ENCODE results near the gene MRPS27.

MRPS27 gene

DNA sequence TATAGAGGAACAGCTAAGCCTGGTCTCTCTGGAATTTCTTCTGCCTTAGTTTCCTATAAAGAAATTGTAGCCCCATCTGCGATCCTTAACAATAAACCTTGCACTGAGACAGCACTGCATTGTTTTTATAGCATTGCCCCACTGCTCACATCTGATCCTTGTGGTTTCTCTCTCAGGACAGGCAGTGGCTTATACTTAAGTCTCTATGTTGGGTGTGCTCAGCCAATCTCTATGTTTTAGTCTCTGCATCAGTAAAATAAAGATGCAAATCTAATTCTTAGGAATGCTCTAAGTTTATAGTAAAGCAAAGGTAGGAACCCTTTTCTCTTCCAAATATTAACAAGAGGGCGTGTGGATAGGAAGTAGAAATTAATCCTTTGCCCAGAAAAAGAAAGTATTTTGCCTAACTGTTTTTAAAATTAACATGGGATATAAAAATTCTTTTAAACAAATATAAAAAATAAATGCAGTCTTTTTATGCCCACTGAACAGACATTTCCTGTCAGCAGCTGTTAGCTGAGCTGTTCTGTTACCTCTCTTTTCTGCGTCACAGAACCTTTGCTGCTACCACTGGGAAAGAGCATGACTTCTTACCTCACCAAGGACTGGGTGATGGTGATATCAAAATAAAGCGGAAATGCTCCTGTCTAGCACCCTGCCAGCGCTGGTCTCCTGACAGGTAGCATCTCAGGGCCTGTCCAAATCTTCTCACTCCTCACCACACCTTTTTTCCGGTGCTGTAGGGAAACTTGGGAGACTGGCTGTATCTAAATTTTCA lies 29.5 kb downstream of the MRPS27 start:
- DNase-seq (ENCODE audit: low spot score) = no peak

DNA sequence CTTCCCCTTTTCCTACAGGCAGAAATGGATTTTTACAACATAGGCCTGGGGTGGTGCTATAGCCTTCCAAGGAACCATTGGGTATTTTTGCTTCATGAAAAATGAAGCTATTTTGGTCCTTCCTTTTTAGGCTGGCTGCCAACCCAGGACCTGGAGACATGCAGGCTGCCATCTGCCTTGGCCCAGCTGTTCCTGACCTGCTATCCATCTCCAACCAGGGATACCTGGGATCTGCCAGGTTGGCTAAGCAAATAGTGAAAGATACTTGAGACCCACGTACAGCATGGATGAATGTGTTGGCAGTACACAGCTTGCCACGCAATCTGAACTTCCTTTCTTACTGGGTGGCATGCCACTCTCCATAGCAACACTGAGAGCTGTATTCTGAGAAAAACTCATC lies 31.1 kb downstream of the MRPS27 start:
- DNase-seq (ENCODE audit: low spot score) = no peak

DNA sequence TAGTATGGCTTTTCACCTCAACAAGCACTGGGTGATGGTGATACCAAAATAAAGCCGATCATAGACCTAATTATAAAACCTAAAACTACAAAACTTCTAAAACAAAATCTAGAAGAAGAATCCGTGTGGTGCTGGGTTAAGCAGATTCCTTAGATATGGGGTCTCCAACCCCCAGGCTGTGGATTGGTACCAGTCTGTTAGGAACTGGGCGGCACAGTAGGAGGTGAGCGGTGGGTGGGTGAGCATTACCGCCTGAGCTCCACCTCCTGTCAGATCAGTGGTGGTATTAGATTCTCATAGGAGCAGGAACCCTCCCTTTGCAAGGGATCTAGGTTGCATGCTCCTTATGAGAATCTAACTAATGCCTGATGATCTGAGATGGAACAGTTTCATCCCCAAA lies 33.2 kb downstream of the MRPS27 start:
- DNase-seq (ENCODE audit: low spot score) = no peak

DNA sequence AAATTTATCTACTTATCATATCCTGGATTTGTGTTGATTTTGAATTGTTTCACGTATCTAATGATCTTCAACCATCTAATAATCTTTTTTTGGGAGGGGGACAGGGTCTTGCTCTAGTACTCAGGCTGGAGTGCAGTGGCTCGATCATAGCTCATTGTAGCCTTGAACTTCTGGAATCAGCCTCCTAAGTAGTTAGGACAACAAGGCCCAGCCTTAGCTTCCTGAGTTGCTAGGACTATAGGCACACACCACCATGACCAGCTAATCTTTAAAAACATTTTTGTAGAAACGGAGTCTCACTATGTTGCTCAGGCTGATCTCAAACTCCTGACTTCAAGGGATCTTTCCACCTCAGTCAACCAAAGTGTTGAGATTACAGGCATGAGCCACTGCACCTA lies 34.6 kb downstream of the MRPS27 start:
- DNase-seq (ENCODE audit: low spot score) = no peak

DNA sequence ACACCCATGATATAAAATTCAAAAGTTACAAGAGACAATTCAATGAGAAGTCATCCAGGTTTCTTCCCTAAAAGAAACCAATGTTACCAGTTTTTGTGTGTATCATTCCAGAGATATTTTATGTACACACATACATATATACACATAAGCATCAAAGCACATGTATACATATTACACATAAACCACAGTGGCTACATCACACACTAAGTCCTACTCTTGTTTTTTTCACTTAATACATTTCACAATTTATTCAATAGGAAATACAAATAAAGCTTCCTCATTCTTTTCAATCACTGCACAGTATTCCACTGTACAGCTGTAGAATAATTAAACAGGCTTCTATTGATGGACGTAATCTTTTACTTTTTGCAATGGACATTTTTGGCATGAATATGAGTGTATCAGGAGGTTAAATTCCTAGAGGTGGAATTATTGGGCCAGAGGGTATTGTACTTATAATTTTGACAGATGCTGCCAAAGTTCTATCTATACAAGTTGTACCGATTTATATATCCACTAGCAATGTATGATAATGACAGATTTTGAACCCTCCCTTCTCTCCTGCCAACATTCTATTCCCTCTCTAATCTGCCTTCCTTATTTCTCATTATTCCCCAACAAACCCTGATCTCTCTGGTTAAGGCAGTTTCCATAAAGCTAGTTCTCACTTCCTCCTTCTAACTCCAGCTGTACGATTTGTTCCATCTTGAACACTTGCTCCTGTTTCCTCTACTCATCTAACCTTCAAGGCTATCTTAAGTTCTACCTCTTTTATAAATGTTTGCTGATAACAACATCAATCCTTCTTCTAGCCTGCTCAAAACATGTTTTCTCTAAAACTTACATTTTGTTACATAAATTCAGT lies 35.2 kb downstream of the MRPS27 start:
- no peak for DNase-seq (ENCODE audit: low spot score)

DNA sequence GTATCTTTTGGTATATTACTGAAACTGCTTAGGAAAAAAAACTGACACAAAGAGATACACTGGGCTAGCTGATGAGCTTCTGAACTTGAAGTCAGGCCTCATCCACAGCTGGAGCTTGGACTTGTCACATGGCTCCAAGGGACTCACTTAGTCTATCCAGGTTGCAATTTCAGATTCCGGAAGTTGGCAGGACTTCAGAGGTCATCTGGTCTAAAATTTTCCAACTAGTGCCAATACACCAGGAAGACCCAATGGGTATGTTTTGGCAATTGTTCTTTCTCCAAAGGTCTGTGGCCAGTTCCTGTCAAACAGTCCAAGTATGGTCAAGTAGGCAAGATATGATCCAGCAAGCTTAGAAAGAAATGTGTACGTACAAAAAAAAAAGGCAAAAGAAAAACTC lies 36.7 kb downstream of the MRPS27 start:
- no peak for DNase-seq (ENCODE audit: low spot score)

DNA sequence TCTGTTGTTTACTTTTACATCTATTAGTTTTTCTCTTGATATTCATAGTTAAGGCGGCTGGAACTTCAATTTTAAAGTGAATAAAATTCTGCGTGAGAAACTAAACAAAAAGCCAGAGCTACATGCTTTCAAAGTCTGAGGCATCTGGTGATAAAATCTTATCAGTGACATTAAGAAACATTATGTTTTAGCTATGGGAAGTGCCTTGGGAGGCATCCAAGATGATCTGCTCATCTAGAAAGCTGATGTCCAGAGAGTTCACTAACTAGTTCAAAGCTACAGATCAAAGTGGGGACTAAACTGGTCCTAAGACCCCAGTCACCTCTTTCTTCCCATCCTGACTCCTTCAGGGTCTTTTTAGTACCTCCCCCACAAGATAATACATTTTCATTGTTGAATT lies 37.2 kb downstream of the MRPS27 start:
- DNase-seq (ENCODE audit: low spot score) = no peak

DNA sequence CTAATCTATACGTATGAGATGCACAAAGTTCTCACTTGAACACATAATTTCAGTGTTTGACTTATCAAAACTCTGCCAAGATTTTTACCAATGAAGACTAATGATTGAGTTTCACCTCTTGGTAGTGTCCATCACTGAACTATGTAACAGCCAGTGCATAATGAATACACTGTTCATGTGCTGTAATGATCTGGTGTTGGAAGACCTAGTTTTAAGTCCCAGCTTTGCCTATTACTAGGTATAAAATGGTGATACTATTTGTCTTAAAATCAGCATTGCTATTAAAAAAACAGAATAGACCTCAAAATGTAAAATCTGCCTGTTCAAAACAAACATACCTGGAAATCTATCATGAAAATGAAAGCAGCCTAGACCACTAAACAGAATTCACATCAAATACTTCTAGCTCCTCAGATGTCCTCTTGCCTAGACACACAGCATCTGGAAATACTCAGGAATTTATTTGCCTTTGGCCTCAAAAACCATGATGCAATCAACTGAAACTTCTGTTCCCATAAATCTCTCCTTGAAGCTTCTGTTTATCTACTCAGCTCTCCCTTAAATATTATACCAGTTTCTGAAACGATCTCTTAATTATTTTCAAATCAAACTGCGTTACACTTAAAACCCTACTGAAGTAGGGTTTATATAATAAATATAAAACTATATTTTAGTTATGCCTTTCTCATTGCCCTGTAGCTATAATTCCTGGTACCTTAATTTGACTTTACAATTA lies 38.1 kb downstream of the MRPS27 start:
- DNase-seq (ENCODE audit: low spot score) = no peak

DNA sequence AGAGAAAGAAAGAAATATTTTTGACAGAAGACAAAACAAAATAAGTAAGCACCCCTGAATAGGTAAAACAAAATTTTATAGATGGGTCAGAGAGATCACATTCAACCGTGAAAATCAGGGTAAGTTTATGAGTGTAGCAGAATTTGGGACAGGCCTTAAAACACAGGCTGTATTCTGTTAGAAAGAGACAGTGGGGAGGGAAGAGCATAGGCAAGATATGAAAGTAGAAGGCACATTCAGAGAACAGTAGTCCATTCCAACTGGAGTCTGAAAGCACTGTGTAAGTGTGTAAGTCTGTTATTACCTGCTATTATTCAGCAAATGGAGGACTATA lies 38.6 kb downstream of the MRPS27 start:
- no peak for DNase-seq (ENCODE audit: low spot score)

DNA sequence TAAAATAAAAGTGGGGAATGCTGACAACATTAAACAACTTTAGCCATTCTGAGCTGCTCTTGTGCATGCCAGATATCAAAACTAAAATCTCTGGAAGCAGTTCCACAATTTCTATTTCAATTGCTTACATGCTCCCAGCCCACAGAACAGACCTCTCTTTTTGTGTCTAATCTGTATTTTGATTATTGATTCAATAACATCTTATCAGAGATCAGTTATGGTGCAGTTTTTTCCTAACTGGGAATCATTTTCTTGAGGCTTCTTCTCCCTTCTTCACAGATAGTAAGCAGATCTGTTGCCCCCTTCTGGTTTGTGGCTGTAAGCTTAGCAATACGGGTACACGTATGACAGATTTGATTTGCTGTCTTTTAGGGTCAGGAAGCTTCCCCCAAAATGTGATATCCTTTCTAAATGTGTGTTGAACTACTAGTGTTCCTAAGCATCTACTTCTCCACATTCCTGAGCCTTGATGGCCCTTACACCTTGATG lies 39.4 kb downstream of the MRPS27 start:
- DNase-seq (ENCODE audit: low spot score) = peak; percentile 26

DNA sequence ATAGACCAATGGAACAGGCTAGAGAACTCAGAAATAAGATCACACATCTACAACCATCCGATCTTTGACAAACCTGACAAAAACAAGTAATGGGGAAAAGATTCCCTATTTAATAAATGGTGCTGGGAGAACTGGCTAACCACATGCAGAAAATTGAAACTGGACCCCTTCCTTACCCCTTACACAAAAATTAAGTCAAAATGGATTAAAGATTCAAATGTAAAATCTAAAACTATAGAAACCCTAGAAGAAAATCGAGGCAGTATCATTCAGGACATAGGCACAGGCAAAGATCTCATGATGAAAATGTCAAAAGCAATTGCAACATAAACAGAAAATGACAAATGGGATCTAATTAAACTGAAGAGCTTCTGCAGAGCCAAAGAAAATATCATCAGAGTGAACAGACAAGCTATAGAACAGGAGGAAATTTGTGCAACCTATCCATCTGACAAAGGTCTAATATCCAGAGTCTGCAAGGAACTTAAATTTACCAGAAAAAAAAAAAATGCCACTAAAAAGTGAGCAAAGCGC lies 43.8 kb downstream of the MRPS27 start:
- DNase-seq (ENCODE audit: low spot score) = no peak

DNA sequence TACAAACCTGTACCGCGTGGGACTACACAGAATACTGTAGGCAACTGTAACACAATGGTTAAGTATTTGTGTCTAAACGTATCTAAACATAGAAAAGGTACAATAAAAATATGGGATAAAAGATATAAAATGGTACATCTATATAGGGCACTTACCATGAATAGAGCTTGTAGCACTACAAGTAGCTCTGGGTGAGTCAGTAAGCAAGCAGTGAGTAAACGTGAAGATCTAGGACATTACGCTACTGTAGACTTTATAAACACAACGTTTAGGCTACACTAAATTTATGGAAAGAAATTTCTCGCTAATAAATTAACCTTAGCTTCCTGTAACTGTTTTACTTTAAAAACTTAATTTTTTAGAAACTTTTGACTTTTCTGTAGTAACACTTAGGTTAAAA lies 46.5 kb downstream of the MRPS27 start:
- no peak for DNase-seq (ENCODE audit: low spot score)

DNA sequence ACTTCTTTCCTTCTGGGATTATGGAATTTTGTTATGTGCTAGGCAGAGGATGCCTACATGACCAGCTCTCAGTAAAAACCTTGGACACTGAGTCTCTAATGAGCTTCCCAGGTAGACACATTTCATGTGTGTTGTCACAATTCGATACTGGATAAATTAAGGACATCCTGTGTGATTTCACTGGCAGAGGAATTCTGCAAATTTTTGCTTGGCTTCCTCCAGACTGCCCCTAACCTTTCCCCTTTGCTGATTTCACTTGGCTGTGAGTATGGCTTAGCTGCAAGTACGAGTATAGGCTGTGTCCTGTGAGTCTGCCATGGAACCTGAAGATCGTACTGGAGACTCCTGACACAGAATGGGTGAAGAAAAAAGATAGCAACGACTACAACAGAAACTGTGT lies 47.6 kb downstream of the MRPS27 start:
- no peak for DNase-seq (ENCODE audit: low spot score)

DNA sequence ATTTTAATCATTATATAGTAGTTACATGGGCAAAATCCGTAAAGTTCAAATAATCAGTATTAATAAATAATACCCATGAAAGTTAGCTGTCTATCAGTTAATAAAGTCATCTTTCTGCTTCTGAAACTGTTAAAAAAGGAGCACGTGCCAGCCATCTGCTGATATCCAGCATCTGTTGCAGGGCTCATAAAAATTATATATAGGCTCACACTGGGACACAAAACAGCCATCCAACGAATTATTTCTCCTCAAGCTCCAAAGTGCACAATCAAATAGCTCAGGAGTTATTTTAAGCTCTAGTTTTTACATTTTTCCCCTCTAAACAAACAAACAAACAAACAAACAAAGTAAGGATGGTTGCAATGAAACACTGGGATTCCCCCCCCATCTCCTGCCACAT lies 48.3 kb downstream of the MRPS27 start:
- DNase-seq (ENCODE audit: low spot score) = no peak

DNA sequence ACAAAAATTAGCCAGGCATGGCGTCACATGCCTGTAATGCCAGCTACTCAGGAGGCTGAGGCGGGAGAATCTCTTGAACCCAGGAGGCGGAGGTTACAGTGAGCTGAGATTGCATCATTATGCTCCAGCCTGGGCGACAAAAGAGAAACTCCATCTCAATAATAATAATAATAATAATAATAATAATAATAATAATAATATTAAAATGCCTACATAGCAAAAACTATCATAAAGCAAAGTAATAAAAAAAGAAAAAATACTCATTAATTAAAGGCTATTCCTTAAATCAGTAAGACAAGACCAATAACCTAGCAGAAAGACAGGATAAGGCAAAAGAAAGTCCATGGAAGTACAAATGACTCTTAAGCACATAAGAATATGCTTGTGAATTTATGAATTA lies 50.0 kb downstream of the MRPS27 start:
- no peak for DNase-seq (ENCODE audit: low spot score)

DNA sequence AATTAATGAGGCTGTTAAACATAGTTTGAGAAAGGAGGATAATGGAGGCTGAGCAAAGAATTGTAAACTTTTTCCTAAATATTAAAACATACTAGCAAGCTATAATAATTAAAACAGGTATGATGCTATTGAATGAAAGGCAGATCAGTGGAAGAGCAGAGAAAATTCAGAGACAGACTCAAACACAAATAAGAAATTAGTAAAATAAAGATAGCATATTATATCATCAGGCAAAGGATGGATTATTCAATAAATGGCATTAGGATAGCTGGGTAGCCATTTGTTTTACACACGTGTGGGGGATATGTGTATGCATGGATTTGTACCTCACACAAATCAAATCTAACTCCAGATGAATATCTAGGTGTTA lies 50.6 kb downstream of the MRPS27 start:
- no peak for DNase-seq (ENCODE audit: low spot score)

DNA sequence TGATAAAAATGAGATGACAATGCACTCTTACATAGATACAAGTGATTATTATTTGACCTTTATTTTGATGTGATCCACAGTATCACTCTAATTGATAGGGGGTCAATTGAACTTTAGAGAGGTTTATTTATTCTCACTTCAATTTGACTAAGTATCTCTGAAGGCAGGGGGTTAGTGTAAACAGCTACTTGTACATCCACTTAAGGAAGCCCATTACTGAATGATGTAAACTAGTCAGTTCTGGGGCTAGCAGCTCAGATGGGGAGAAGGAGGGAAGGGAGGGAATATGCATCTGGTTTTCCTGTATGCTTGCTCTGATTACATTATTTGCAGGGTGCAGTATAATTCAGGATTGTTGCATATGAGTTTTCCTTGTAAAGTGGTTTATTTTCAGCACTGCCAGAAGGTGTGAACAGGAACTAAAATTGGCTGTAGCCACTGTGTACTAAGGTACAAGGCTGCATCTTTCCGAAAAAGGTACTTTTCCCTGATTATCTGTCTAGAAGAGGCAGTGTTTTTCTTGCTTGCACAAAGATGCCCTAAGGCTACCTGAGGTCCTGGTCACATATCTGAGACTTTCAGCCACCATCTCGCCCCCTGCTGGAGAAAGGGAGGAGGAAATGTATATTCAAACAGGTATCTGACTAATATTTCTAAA lies 51.2 kb downstream of the MRPS27 start:
- peak; percentile 61 for DNase-seq (ENCODE audit: low spot score)

DNA sequence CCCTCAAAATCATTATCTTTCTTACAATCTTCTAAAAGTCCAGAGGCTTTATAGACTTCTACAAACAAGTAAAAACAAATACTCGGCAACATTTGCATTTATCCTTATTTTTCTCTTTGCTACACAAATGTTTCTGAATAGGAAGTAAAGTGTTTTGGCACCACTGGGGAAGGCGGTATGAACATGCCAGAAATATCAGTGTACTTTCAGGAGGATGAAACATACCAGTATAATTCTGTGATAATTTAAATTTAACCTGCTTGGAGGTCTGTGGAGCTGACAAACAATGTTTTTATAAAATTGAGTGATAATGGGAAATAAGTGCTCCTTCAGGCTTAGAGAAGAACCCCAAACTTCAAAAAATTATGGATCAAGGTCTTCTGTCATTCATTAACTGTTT lies 51.8 kb downstream of the MRPS27 start:
- DNase-seq (ENCODE audit: low spot score) = no peak

DNA sequence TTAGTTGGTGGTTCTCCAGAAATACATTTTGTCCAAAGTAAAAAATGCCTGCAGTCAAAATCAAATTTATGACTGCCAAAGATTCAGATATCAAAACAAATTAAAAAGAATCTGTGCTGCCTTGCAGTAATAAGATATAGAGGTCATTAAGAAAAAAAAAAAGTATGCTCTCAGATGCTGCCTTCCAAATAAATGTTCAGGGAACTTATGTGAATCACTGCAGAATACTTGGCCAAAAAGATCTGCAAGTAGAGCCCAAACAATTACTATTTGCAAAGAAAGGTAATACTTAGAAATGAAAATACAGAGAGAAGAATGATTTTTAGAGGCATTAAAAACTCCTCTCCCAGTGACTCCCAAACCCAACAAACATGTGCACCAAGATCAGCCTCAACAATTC lies 52.4 kb downstream of the MRPS27 start:
- DNase-seq (ENCODE audit: low spot score) = no peak

DNA sequence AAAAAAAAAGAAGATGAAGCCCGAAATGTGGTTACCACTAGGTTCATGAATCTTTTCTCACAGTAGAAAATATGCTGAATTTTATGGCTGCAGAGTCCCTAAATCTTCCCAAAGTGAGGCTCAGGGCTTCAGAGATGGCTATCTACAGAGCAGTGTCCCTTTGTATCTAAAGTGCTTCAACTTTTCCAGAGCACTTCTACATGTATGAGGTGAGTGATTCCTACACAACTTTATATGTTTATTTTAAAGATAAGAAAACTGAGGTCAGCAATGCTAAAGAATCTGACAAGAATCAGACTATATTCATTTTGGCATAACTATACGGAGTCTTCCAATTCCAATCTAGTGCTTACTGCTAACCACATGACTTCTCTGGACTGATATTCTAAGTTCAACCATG lies 53.2 kb downstream of the MRPS27 start:
- no peak for DNase-seq (ENCODE audit: low spot score)

DNA sequence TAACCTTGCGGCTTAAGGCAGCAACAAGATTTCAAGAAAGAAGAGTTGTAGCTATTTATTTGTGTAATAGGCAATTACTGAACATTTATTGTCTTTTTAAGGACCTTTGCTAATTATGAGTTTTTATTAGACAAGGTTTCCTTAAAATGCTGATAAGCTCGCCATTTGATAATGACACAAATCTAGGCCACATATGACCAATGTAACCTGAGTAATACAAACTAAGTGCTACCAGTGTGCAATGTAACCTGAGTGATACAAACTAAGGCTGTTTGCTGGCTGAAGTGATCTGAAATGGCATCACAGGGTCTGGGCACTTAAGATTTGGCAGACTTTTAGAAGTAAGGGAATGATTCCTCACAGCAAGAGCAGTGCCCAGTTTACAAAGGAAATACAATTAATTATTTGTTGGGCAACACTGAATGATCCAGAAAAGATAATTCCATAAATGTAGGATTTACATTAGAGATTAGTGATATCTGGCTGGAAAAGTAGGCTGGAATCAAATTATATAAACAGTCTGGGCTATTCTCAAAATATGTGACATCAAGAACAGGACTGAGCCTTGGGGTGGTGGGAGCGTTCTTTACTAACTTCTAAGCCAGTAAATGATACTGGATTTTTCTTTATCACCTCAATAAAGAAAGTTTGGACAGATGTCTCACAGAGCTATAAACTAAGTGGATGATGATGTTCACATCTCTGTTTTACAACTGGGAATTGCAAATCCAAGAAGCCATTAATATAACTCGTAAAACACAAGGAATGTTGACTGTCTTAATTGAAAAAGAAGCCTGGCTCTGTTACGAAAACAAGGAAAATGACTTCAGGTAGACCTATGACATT lies 54.8 kb downstream of the MRPS27 start:
- DNase-seq (ENCODE audit: low spot score) = no peak

Data from kidney tubule cell (primary cell).